ENCODE measurements around the gene ZBTB37.
A peak's percentile ranks its signal among the peaks of the same experiment; 100 is the strongest.
"Not testable (repeated sequence)": the region's sequence is repeated elsewhere in the genome, so short reads cannot be mapped to it uniquely, and the experiment has no call there.

Gene ZBTB37

DNA sequence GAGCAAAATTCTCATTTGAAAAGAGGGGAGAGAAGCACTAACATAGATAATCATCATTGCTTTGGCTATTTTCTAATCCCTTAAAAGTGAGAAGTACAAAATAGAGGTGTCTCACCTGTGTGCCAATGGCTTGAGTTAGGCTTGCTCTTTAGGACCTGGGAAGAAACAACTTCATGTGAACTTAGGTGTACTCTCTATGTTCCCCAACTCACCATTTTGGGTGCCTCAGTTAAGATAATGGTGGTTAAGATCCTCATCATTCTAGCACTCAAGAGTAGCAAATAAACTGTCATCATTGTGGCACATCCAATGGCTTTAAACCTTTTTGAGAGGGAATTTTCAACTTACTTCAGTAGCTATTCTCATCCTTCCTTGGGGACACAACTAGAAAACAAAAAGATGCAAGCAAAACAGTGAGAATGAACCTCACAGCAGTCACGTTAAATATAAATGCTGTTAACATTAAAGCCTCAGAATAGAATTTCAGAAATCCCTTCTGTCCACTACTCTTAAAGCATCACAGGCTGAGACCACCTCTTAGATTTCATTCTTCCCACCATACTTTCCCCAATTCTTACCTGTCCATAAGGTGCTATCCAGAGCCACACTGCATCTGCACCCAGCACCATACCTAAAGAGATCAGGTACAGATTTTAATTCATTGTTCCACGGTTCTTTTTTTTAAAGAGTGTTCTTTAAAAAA, 1.6 kb upstream of the ZBTB37 start:
- no peak for DNase-seq

DNA sequence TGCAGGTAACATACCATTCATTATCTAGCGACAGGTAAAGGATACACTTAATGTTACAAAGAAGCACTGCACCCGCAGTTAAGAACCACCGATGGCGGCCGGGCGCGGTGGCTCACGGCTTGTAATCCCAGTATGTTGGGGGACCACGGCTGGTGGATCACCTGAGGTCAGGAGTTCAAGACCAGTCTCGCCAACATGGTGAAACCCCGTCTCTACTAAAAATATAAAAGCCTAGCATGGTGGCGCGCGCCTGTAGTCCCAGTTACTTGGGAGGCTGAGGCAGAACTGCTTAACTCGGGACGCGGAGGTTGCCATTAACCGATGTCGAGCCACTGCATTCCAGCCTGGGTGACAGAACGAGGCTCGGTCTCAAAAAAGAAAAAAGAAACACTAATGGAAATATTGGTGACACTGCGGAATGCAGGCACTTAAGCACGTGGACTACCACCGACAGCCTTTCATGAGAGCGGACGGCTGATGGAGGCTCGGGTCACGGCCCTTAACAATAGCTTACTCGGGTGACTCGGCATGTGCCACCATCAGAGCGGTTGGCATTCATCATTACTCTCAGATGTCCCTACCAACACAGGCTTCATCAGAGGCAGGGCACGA, 933 bp upstream of the ZBTB37 start:
- DNase-seq, result no peak

DNA sequence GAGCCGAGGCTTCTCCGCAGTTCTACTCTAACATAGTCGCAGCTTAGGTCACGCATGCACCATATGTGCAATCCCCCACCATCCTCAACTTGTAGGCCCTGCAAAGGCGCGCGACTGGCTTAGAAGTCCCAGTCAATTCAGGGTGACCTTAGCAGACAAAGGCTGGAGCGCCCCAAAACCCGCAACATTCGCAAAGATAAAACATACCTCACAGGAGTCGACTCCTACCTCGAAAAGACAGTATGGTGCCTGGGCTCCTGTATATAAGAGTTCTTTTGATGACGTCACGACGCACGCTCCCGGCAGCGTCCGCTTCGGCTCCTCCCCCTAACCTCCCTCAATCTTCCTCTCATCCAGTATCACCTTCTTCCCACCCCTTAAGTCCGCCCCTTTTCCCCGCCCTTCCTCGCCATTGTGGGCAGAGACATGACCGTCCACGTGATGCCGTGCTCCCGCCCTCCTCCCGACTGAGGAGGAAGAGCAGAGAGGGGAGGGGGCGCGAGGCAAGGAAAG, 371 bp upstream of the ZBTB37 start, which contains the start of gene GAS5:
Gene GAS5, minus strand, starts transcription at position 237 of the 513 bp plus-strand sequence.
- peak; percentile 100 for DNase-seq

DNA sequence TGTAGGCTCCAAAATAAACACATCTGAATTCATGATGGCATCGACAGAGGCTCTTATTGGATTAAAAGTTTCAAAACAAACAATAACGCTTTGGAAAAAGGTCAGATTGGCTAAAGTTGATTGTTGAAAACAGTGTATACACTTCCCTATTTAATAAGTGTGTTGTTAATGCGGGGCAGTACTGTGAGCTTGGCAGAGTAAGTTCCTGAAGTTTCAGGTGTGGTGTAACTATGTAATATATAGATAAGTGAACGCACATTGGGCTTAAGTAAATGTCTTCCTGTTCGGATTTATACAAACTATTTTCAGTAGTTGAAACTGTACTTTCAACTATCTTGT, 810 bp downstream of the ZBTB37 start:
- DNase-seq, result no peak

DNA sequence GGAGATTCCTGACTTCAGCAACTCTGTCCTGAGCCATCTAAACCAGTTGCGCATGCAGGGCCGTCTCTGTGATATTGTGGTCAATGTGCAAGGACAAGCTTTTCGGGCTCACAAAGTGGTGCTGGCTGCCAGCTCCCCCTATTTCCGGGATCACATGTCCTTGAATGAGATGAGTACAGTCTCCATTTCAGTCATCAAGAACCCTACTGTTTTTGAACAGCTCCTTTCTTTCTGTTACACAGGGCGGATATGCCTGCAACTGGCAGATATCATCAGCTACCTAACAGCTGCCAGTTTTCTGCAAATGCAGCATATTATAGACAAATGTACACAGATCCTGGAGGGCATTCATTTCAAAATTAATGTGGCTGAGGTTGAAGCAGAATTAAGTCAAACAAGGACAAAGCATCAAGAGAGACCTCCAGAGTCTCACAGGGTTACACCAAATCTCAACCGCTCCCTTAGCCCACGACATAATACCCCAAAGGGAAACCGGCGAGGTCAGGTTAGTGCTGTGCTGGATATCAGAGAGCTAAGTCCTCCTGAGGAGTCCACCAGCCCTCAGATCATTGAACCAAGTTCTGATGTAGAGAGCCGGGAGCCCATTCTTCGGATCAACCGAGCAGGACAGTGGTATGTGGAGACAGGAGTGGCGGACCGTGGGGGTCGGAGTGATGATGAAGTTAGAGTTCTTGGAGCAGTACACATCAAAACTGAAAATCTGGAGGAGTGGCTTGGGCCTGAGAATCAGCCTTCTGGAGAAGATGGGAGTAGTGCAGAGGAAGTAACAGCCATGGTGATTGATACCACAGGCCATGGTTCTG, 2.3 kb downstream of the ZBTB37 start:
- no peak for DNase-seq

DNA sequence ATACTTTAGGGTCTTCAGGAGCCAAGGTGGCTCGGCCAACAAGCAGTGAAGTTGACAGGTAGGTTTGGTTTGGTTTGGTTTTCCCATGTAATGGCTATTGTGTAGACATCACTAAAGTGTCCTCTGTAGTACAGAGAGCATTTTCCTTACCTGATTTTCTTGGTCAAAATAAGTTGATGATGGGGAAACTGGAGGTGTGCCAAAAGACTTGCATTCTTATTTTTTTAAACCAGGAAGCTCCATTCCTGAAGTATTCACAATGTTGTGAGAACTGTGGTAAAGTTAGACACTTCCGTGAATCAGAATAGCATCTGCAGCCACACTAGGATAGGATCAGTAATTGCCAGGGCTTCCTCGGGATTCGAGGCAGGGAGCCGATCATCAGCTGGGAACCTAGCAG, 2.9 kb downstream of the ZBTB37 start:
- DNase-seq, result no peak

DNA sequence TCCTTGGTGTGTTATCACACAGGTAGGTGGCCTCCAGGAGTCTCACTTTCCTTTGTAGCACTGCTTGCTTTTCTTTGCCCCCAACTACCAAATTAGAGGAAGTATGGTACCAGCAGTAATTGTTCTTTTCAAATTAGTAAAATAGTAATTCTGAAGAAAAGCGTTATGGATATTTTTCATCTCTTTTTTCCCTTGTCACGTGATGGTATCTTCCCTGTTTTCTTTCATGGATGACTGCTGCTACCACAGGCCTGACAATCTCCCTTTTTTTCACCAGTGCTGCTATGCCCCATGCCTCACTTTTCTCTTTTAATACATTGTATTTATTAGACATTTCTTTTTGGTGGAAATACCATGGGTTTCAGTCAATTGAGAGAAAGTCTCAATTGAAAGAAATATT, 3.3 kb downstream of the ZBTB37 start:
- DNase-seq, result no peak

DNA sequence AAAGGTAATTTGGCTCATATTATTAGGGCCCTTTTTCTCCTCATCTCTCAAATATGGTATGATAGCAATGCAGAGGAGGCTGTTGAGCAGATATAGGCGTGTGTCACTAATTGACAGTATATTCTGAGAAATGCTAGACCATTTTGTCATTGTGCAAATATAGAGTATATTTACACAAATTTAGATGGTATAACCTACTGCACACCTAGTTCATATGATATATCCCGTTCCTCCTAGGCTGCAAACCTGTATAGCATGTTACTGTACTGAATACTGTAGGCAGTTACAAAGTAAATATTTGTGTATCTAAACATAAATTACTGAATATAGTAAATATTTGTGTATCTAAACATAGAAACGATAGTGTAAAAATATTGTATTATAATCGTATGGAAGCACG, 8.6 kb downstream of the ZBTB37 start:
- no peak for DNase-seq

DNA sequence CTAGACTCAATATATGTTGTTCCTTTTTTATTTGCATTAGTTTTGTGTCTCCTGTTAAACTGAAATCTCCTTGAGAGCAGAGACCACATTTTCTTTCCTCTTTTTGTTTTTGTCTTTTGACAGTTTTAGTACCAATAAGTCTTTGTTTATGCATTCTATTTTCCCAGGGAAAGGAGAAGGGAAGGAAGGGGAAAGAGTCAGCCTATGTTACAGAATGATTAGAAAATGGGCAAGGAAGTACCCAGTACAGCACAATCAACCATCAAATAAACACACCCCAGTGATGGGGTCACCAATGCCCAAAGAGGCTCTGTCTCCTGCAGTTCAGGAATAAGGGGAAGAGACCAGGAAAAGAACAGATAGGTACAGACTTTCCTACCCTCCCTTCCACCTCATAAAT, 10.1 kb downstream of the ZBTB37 start:
- no peak for DNase-seq

DNA sequence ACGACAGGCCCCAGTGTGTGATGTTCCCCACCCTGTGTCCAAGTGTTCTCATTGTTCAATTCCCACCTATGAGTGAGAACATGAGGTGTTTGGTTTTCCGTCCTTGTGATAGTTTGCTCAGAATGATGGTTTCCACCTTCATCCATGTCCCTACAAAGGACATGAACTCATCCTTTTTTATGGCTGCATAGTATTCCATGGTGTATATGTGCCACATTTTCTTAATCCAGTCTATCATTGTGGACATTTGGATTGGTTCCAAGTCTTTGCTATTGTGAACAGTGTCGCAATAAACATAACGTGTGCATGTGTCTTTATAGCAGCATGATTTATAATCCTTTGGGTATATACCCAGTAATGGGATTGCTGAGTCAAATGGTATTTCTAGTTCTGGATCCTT, 12.9 kb downstream of the ZBTB37 start:
- not testable (repeated sequence) for DNase-seq

DNA sequence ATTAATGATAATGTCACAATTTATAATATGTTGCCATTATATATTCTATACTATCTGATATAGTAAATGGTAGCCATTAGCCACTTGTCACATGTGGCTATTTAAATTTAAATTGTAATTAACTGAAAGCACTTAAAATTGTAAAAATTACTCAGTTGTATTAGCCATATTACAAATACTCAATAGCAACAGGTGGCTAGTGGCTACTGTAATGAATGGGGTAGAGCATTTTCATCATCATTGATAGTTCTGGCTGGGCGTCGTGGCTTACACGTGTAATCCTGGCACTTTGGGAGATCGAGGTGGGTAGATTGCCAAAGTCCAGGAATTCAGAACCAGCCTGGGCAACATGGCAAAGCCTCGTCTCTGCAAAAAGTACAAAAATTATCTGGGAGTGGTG, 16.5 kb downstream of the ZBTB37 start:
- no peak for DNase-seq

DNA sequence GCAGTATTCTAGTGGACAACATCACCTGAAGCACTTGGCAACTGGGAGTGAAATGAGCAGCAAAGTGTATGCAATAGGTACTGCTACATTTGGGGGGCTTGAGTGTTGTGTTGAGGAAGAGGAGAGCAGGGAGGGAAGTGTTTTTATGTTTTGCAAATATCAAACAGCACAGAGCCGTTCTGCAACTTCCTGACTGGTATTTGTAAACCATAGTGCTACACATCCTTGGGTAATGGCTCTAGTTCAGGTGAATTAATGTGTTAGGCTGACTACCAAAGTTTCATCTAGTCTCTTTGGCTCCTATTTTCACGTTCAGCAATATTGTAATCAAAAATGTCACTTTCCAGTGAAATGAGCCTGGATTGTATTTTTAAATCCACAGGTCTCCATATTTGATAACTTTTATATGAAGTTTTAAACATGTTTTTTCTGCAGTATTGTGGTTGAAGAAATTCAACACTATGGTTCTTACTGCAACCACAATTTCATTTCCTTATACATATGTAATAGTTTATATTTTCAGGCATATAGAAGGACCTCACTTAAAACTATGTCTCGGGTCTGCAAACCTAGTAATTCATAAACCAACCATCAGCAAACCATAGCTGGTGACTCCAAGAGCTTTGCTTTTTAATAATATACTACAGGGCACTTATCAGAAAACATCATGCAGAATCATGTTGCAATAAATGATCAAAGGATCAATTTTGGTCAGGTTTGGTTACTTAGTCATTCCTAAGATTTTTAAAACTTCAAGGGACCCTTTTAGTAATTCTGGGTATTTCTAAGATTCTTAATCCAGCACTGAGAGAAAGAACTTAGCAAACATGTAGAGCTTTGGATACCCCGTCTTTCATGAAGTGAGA, 18.8 kb downstream of the ZBTB37 start:
- no peak for DNase-seq

DNA sequence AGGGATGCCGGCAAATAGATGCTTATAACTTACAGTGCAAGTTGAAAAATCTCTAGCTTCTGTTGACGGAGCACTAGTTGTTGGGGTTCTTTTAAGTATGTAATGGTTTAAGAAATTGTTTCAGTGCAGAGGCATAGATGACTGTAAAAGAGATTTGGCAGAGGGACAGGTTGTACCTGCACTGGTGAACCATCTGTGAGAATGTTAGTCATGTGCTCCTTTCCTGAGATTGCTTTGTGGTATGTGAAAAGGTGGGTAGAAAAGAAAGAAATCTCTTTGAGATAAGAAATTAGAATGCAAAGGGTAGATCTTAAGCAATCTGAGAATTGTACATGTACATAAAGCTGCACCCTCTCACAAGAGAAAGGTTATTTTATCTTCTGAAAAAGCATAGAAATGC, 19.4 kb downstream of the ZBTB37 start:
- no peak for DNase-seq

DNA sequence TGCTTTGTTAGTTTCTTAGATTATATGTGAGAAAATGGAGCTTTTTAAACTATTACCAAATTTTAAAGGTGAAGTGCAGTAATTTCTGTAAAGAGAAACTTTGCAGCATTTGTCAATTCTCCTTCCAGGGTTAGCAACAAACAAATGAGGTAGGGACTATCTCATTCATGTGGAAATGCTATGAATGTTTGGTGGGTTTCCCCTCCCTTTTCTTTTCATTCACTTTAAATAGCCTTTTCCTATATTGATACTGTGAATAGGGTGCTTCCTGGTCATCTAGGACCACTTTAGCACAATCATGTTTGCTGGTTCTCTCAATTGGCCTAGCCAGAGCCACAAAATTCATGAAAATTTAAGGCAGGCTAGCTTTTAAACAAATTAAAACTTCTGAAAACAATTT, 20.6 kb downstream of the ZBTB37 start:
- no peak for DNase-seq

DNA sequence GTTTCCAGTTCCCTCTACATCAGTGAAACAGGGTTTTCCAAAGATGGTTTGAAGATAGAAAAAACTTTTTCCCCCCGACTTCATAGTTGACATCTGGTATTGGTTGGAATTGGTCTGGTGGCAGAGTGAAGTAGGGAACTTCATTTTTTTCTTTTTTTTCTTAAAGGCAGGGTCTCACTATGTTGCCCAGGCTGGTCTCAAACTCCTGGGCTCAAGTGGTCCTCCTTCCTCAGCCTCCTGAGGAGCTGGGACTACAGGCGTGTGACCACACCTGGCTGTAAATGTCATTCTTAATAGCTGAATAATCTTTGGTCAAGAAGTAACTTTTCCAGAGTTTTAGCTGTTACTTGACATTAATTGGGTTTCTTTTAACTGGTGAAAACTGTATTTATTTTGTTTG, 21.7 kb downstream of the ZBTB37 start:
- DNase-seq, result no peak

DNA sequence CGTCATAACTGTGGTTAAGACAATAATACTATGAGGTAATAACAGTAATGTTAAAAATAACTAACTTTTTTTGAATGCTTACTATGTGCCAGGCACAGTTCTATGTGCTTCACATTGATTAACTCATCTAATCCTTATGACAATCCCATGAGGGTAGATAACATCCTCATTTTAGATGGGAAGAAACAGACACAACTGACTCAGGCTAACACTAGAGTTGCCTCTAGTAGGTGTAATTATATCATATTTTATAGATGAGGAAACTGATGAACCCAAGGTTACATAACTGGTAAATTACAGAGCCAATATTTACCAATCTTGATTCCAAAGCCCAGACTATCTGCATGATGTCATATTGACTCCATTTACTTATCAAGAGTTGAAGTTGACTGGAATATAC, 25.4 kb downstream of the ZBTB37 start:
- no peak for DNase-seq

DNA sequence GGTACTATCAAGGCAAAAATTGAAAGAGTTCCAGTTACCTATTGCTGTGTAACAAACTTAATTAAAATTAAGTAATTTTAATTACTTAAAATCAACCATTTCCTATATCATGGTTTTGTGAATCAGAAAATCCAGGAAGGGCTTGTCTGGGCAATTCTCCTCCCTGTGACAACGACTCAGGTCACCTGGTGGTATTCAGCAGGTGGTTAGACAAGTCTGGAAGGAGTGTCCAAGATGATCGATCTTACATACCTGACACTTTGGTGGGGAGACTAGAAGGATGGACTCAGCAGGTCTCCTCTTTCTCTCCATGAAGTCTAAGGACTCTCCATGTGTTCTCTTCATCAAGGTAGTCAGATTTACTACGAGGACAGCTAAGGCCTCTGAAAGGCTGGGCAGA, 26.0 kb downstream of the ZBTB37 start:
- DNase-seq, result no peak

DNA sequence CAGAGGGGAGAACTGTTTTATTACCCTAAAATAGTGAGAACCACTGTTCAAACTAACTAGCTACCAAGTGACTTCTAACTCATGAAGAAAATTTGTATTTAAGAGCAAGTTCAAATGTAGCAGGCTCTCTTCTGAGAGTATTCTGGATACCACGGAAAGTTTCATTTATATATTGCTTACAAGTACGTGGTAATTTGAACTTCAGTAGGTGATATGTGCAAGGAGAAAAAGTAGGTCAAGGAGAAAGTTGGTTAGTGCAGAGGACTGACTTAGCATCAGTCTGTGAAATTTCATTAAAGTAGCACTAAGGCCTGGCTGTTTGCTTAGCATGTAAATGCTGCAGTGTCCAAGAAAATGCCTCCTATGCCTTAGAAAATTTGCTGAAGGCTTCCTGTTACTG, 32.2 kb downstream of the ZBTB37 start:
- DNase-seq, result no peak

DNA sequence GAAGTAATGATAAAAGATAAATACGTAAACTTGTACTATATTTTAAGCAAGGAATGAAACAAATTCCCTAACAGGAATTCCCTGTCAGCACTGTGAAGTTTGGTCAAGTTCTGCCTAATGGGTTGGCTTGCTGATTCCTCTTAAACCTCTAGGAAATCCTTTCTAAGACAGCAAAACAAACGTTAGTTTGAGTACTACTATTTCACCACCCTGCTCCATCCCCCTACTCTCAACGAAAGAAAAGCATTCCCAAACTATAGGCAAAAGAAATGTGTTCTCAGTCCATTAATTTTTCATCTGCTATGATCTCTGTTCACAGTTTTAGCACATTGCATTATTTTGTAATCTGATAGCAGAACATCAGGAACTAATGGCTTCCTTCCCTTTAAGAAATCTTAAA, 32.8 kb downstream of the ZBTB37 start:
- DNase-seq, result no peak

DNA sequence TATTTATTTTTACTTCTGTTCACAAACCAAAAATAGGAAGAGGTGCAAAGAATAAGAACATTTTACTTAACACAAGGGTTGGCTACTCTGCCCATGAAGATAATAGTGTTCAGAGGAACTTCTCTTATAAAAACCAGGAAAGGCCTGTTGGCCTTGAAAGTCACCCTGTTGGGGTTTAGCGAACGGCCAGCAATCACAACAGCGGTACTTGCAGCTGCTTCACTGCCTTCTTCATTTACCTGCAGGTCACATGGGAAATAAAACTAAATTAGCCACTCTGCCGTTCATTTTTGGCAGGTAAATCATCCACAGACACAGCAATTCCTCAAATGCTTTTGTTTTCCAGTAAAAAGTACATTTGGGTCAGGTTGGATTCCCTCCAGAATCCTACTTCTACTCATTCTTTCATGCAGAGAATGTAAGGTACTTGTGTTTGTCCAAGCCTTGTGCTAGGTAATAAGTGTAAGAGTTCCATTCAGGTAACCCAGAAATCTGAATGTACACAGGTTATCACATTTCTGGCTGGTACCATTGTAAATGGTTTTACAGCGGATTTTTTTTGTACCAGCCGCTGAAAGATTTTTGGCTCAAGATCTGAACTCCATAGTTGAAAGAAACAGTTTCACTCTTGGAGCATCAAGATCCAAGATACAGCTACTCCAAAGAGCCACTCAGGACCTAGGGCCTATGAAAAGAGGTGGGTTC, 35.8 kb downstream of the ZBTB37 start:
- no peak for DNase-seq

DNA sequence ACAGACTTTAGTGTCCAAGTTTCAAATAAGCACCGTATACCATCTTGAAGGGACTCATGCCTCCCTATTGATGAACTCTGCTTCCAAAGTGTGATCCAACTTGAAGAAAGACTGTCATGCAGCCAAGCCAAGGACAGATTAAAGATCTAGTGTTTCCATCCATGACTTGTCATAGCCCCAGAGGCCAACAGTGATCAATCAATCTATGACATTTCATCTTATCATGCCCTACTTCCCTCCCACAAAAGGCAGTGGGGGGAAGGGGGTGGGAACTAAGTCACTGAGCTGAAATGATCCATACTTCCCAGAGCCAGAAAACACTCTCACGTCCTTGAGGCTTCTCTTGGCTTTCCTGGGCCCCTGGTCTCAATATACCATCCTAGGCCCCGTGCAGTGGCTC, 44.9 kb downstream of the ZBTB37 start:
- no peak for DNase-seq

DNA sequence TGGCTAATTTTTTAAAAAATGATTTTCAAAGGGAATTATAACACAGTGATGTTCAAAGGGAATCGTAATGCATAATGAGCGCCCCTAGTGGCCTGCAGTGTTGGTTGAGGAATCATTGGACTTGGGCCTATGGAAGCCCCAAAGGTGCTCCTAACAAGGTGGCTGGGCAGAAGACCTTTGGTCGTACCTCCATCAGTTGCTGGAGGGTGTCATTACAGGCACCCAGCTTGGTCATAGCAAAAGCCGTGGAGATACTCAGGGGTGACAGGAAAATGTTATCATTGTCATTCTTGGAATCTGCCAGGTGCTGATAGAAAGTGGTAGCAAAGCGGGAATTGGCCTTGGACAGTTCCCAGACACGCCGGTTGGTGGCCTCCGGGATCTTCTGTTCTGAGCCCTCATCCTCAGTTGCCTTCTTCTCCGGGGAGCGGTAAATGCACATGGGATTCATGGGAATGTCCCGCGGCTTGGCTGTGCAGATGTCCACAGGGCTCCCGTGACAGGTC, 46.2 kb downstream of the ZBTB37 start:
- DNase-seq, result peak; percentile 20
